IPS-NIHi11 (cell line): ENCODE results near the gene PAFAH1B1.
A peak's percentile ranks its signal among the peaks of the same experiment; 100 is the strongest.
"Not testable (repeated sequence)": the region's sequence is repeated elsewhere in the genome, so short reads cannot be mapped to it uniquely, and the experiment has no call there.

Experiments
- DNase-seq: peaks from one replicate; pipeline ENCODE4 v3.0.0; 2012; ENCODE audit warnings: mixed read lengths, low spot score

Gene PAFAH1B1

GRCh38 chr17:2592971-2593820 lies at the start of gene PAFAH1B1:
PAFAH1B1 (plus strand) TSS chr17:2593654; CDS start chr17:2638289, 44,635 bp downstream.
- DNase-seq: peak; percentile 98

GRCh38 chr17:2545393-2545792 lies 48.1 kb upstream of the PAFAH1B1 start:
- no peak for DNase-seq

GRCh38 chr17:2547176-2547575 lies 46.3 kb upstream of the PAFAH1B1 start:
- no peak for DNase-seq

GRCh38 chr17:2548026-2548425 lies 45.4 kb upstream of the PAFAH1B1 start:
- not testable (repeated sequence) for DNase-seq

- DNase-seq: no peak
Measured at GRCh38 chr17:2549392-2550211, 43.9 kb upstream of the PAFAH1B1 start.

- peak; percentile 85 for DNase-seq
Measured at GRCh38 chr17:2551493-2551892, 42.0 kb upstream of the PAFAH1B1 start.

GRCh38 chr17:2551928-2552327 lies 41.5 kb upstream of the PAFAH1B1 start:
- peak; percentile 54 for DNase-seq

GRCh38 chr17:2560658-2561057 lies 32.8 kb upstream of the PAFAH1B1 start:
- DNase-seq: no peak

- DNase-seq: no peak
Measured at GRCh38 chr17:2562162-2562858, 31.1 kb upstream of the PAFAH1B1 start.

- no peak for DNase-seq
Measured at GRCh38 chr17:2563061-2563460, 30.4 kb upstream of the PAFAH1B1 start.

GRCh38 chr17:2563543-2563942 lies 29.9 kb upstream of the PAFAH1B1 start:
- DNase-seq: no peak

GRCh38 chr17:2564877-2565276 lies 28.6 kb upstream of the PAFAH1B1 start:
- no peak for DNase-seq

GRCh38 chr17:2566056-2566455 lies 27.4 kb upstream of the PAFAH1B1 start:
- no peak for DNase-seq

GRCh38 chr17:2571523-2572303 lies 21.7 kb upstream of the PAFAH1B1 start:
- no peak for DNase-seq

GRCh38 chr17:2572304-2572609 lies 21.2 kb upstream of the PAFAH1B1 start:
- not testable (repeated sequence) for DNase-seq

- no peak for DNase-seq
Measured at GRCh38 chr17:2580151-2580550, 13.3 kb upstream of the PAFAH1B1 start.

- no peak for DNase-seq
Measured at GRCh38 chr17:2580661-2581060, 12.8 kb upstream of the PAFAH1B1 start.

GRCh38 chr17:2582493-2582892 lies 11.0 kb upstream of the PAFAH1B1 start:
- no peak for DNase-seq

GRCh38 chr17:2591040-2591640 lies 2.3 kb upstream of the PAFAH1B1 start:
- no peak for DNase-seq

- DNase-seq: peak; percentile 81
Measured at GRCh38 chr17:2593821-2594721, 617 bp downstream of the PAFAH1B1 start.
